Spleen (tissue), 11 donors: Measurements from ENCODE around the gene FAF1. TPM values are rescaled to one million over a fixed set of nuclear protein-coding genes. Genes with fewer than 3 reads are reported as not detected.

Experiments
- DNase-seq: peaks from one replicate; pipeline ENCODE4 v3.0.0-alpha.2; 2020
- H3K27ac ChIP-seq, 8 donors: fragments of 200-600 bp; sonication (generic) in 7 of 8; 1 replicate in 4 of 8; 2 replicates in 4 of 8; pipeline versions ENCODE4 v1.5.0 to v1.8.0; 2016 to 2021; ENCODE audit warnings: inconsistent platforms in 4 of 8, mild to moderate bottlenecking in 4 of 8, moderate library complexity in 1 of 8
- H3K27me3 ChIP-seq, 7 donors: fragments of 200-600 bp; sonication (generic) in 6 of 7; replicated peaks in 1 of 7; 1 replicate in 4 of 7; 2 replicates in 3 of 7; pipeline versions ENCODE4 v1.5.0 to v1.8.0; 2016 to 2021; ENCODE audit warnings: inconsistent platforms in 3 of 7, mild to moderate bottlenecking in 1 of 7
- H3K36me3 ChIP-seq, 6 donors: fragments of 200-600 bp; sonication (generic) in 5 of 6; 1 replicate in 4 of 6; 2 replicates in 2 of 6; pipeline versions ENCODE4 v1.5.0 to v1.8.0; 2016 to 2021; ENCODE audit warnings: inconsistent platforms in 2 of 6
- H3K4me1 ChIP-seq, 6 donors: fragments of 200-600 bp; sonication (generic) in 5 of 6; 1 replicate in 3 of 6; 2 replicates in 3 of 6; pipeline versions ENCODE4 v1.5.0 to v1.8.0; 2016 to 2021; ENCODE audit warnings: inconsistent platforms in 3 of 6
- H3K4me3 ChIP-seq, 8 donors: fragments of 200-600 bp; sonication (generic) in 7 of 8; 1 replicate in 4 of 8; 2 replicates in 4 of 8; pipeline versions ENCODE4 v1.5.0 to v1.8.0; 2016 to 2021; ENCODE audit warnings: inconsistent platforms in 4 of 8, mild to moderate bottlenecking in 4 of 8, moderate library complexity in 2 of 8
- H3K9me3 ChIP-seq, 8 donors: fragments of 200-600 bp; sonication (generic) in 7 of 8; 1 replicate in 4 of 8; 2 replicates in 4 of 8; pipeline versions ENCODE4 v1.5.0 to v1.8.0; 2016 to 2021; ENCODE audit warnings: inconsistent platforms in 4 of 8
- CTCF ChIP-seq, 11 experiments: fragments of 200-600 bp in 7 of 11; fragments of 450-650 bp in 4 of 11; sonication (generic) in 4 of 11; IDR thresholded peaks in 8 of 11; conservative IDR thresholded peaks in 3 of 11; 1 replicate in 7 of 11; 2 replicates in 4 of 11; pipeline versions ENCODE4 v1.4.0 to v1.8.0; 2016 to 2021; ENCODE audit warnings: antibody characterized with exemption in 11 of 11, inconsistent platforms in 4 of 11, mild to moderate bottlenecking in 1 of 11
- POLR2A ChIP-seq, 3 donors: fragments of 450-650 bp; IDR thresholded peaks; one replicate each; pipeline ENCODE4 v1.5.1; 2017; ENCODE audit warnings: antibody characterized with exemption in 3 of 3, mild to moderate bottlenecking in 1 of 3
- POLR2AphosphoS5 ChIP-seq, 3 donors: sonication (generic); formaldehyde crosslinking; IDR thresholded peaks; one replicate each; pipeline ENCODE4 v1.5.1; 2017; ENCODE audit warnings: antibody characterized with exemption in 3 of 3
- WGBS, 5 donors: extraction: QIAGEN DNeasy Blood & Tissue Kit in 3 of 5; methylation state at CpG; one replicate each; pipeline versions ENCODE4 v1.1.5 to v1.1.7; 2013 to 2018; 5-methylcytosine and 5-hydroxymethylcytosine counted together
- intact Hi-C: fragments of 100-400 bp; cut with DNase I; formaldehyde crosslinking; loops from one replicate; pipeline ENCODE4 v1.15.0; 2023; ENCODE audit warnings: low total_unique reads
- polyA plus RNA-seq, 3 donors: library from polyadenylated mRNA; stranded (reverse); fragments of 200-250 nt; gene quantifications; one replicate each; pipeline ENCODE4 v1.2.1, GENCODE V29; 2013
- total RNA-seq, 7 donors: library from RNA; depleted of rRNA in 3 of 7; stranded (reverse); fragments of >200 nt in 3 of 7; fragmentation: NEBNext Ultra II Directional in 4 of 7; extraction: Animal tissue kit (Norgen Biotek cat#: 25700) in 4 of 7; gene quantifications; one replicate each; pipeline versions ENCODE4 v1.1.0 to v1.2.1, GENCODE V29; 2016 to 2021
- donor health status: healthy with polysubstance abuse.
- donor health status: DM: no; HTN: no; CAD: no; lungs with moderate emphysema.
- donor health status: DM: no; HTN: no; CAD: no.
- donor health status: Bipolar disorder and iron deficiency.
- donor health status: healthy.
- donor health status: DM: no; HTN: no; CAD: no.
- donor health status: DM: yes; HTN: yes; CAD: no.

Gene FAF1
- total and polyA plus RNA-seq, 10 donors = 16.7 to 58.7 (median 40.0) TPM

- Histone ChIP-seq H3K9me3 (no peaks in the 10 kb centered on the region), H3K4me1 (peaks cover 0 to 10% (median 0%) of the 10 kb centered on the region in 6 donors), H3K27ac (no peak overlapping the region), H3K4me3 (no peak overlapping the region), H3K36me3 (peaks cover 0 to 61% (median 0%) of the 10 kb centered on the region in 6 donors), H3K27me3 (no peaks in the 10 kb centered on the region)
- DNase-seq = no peak
- intact Hi-C loops = no loop called here
- 90 to 100% (median 94%) methylated on average over 2 of the region's 2 CpGs for WGBS, 5 donors
- TF ChIP-seq POLR2A (IDR thresholded peaks at IDR 0.05) (no peak), CTCF (IDR thresholded peaks at IDR 0.05 in 8 of 11, conservative IDR thresholded peaks at IDR 0.05 in 3 of 11) (no peak), POLR2AphosphoS5 (IDR thresholded peaks at IDR 0.05) (no peak)
Measured at GRCh38 chr1:50462964-50463363, 497.1 kb downstream of the FAF1 start.

- Histone ChIP-seq H3K9me3 (no peaks in the 10 kb centered on the region), H3K36me3 (peaks cover 0 to 31% (median 2%) of the 10 kb centered on the region in 6 donors), H3K27me3 (no peaks in the 10 kb centered on the region), H3K4me3 (no peak overlapping the region), H3K27ac (no peak overlapping the region), H3K4me1 (peaks cover 0 to 15% (median 0%) of the 10 kb centered on the region in 6 donors)
- intact Hi-C loops = no loop called here
- WGBS, 5 donors = 50 to 76% (median 66%) methylated on average over 5 of the region's 5 CpGs
- TF ChIP-seq POLR2A (IDR thresholded peaks at IDR 0.05) = no peak
- TF ChIP-seq POLR2AphosphoS5 (IDR thresholded peaks at IDR 0.05) = no peak
- no peak for TF ChIP-seq CTCF (IDR thresholded peaks at IDR 0.05 in 8 of 11, conservative IDR thresholded peaks at IDR 0.05 in 3 of 11)
- DNase-seq = no peak
Measured at GRCh38 chr1:50458507-50458906, 501.6 kb downstream of the FAF1 start.

- Histone ChIP-seq H3K36me3 (peaks cover 0 to 36% (median 2%) of the 10 kb centered on the region in 6 donors), H3K9me3 (no peaks in the 10 kb centered on the region), H3K27ac (no peak overlapping the region), H3K4me3 (no peak overlapping the region), H3K27me3 (no peaks in the 10 kb centered on the region), H3K4me1 (peaks cover 0 to 15% (median 0%) of the 10 kb centered on the region in 6 donors)
- no peak for TF ChIP-seq CTCF (IDR thresholded peaks at IDR 0.05 in 8 of 11, conservative IDR thresholded peaks at IDR 0.05 in 3 of 11)
- 94 to 100% (median 96%) methylated on average over 1 of the region's 1 CpG for WGBS, 5 donors
- intact Hi-C loops = no loop called here
- no peak for DNase-seq
Measured at GRCh38 chr1:50454911-50455310, 505.2 kb downstream of the FAF1 start.

DNA sequence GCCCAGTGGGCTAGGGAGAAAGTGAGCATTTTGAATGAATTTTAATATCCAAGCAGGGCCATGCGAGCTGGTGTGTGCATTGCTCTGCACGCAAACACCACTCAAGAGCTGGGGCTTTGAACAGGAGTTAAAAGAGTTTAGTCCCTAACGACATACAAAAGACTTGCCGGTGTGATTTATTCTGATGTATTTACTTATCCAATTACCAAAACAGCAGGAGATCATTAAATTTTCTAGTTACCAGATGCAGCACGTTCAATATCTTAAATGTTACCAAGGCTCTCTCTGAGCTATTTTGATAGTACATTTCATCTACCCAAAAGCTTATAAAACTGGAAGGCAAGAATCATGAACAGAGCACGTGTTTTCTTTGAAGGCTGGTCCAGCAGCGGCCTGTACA is 506.8 kb downstream of the FAF1 start:
- Histone ChIP-seq H3K27me3 (no peaks in the 10 kb centered on the region), H3K4me1 (peaks cover 0 to 6% (median 0%) of the 10 kb centered on the region in 6 donors), H3K4me3 (no peak overlapping the region), H3K9me3 (no peaks in the 10 kb centered on the region), H3K36me3 (peaks cover 0 to 36% (median 2%) of the 10 kb centered on the region in 6 donors), H3K27ac (no peak overlapping the region)
- no peak for TF ChIP-seq POLR2A (IDR thresholded peaks at IDR 0.05)
- TF ChIP-seq CTCF (IDR thresholded peaks at IDR 0.05 in 8 of 11, conservative IDR thresholded peaks at IDR 0.05 in 3 of 11) = no peak
- no peak for TF ChIP-seq POLR2AphosphoS5 (IDR thresholded peaks at IDR 0.05)
- WGBS, 5 donors = 93 to 97% (median 95%) methylated on average over 7 of the region's 7 CpGs
- intact Hi-C loops = no loop called here
- no peak for DNase-seq
